K562 (cell line): ENCODE measurements around the gene GAL3ST2. TPM values are rescaled to one million over a fixed set of nuclear protein-coding genes. Genes with fewer than 3 reads are reported as not detected.

Experiments
- COPS2 ChIP-seq: fragments of 450-650 bp; conservative IDR thresholded peaks from 2 replicates; pipeline ENCODE4 v1.6.1; 2016; ENCODE audit warnings: mild to moderate bottlenecking, moderate library complexity
- JUNB ChIP-seq: fragments of 450-650 bp; formaldehyde crosslinking; conservative IDR thresholded peaks from 2 replicates; pipeline ENCODE4 v1.4.0; 2020; ENCODE audit warnings: mild to moderate bottlenecking
- PRDM10 ChIP-seq: fragments of 450-650 bp; IDR thresholded peaks from 2 replicates; pipeline ENCODE4 v1.6.1; 2018; ENCODE audit not compliant: partially characterized antibody
- RNF2 ChIP-seq: sonication (generic); IDR thresholded peaks from 2 replicates; pipeline ENCODE4 v1.6.1; 2016
- SREBF1 ChIP-seq: fragments of 150-350 bp; IDR thresholded peaks from 2 replicates; pipeline ENCODE4 v1.6.1; 2014; ENCODE audit warnings: antibody characterized with exemption, low read depth, low read length, borderline replicate concordance
- THAP12 ChIP-seq: fragments of 250-450 bp; sonication (Bioruptor Pico); IDR thresholded peaks from 2 replicates; pipeline ENCODE4 v1.9.0; 2021; ENCODE audit warnings: mild to moderate bottlenecking, inconsistent platforms
- ZEB2 ChIP-seq: fragments of 450-650 bp; IDR thresholded peaks from 2 replicates; pipeline ENCODE4 v1.6.1; 2016
- ZNF140 ChIP-seq: fragments of 250-450 bp; sonication (Bioruptor Pico); IDR thresholded peaks from 2 replicates; pipeline ENCODE4 v1.8.0; 2021; ENCODE audit warnings: moderate library complexity, mild to moderate bottlenecking, inconsistent platforms
- ZNF212 ChIP-seq: fragments of 450-650 bp; formaldehyde crosslinking; IDR thresholded peaks from 2 replicates; pipeline ENCODE4 v1.4.0; 2020; ENCODE audit warnings: mild to moderate bottlenecking
- ZSCAN32 ChIP-seq: fragments of 450-650 bp; formaldehyde crosslinking; IDR thresholded peaks from 2 replicates; pipeline ENCODE4 v1.4.0; 2020; ENCODE audit warnings: mild to moderate bottlenecking, moderate library complexity
- polyA plus RNA-seq, 8 experiments: library from polyadenylated mRNA; depleted of rRNA in 4 of 8; stranded (reverse) in 5 of 8; unstranded in 3 of 8; fragments of >200 nt; fragmentation: Nextera tagmentation in 2 of 8; fragmentation: Illumina TruSeq in 1 of 8; extraction: Ambion mirVana in 2 of 8; extraction: Trizol in 1 of 8; gene quantifications; 2 replicates each; pipeline versions ENCODE4 v1.2.1 to v1.2.3, GENCODE V29; 2011 to 2014; ENCODE audit warnings: inconsistent platforms in 1 of 8, missing spikeins in 1 of 8
- total RNA-seq, 7 experiments: library from RNA; depleted of rRNA in 6 of 7; stranded (reverse); fragments of >200 nt in 6 of 7; fragmentation: Illumina TruSeq in 2 of 7; extraction: Trizol in 2 of 7; gene quantifications; 2 replicates each; pipeline versions ENCODE4 v1.2.1 to v1.2.3, GENCODE V29; 2011 to 2021; ENCODE audit warnings: low replicate concordance in 1 of 7

The GAL3ST2 gene
- total and polyA plus RNA-seq, 9 of the 15 experiments (the other 6 are each of a cell fraction or from before 2014, with no cell fraction given) = 0.42 TPM; not detected in 8

DNA sequence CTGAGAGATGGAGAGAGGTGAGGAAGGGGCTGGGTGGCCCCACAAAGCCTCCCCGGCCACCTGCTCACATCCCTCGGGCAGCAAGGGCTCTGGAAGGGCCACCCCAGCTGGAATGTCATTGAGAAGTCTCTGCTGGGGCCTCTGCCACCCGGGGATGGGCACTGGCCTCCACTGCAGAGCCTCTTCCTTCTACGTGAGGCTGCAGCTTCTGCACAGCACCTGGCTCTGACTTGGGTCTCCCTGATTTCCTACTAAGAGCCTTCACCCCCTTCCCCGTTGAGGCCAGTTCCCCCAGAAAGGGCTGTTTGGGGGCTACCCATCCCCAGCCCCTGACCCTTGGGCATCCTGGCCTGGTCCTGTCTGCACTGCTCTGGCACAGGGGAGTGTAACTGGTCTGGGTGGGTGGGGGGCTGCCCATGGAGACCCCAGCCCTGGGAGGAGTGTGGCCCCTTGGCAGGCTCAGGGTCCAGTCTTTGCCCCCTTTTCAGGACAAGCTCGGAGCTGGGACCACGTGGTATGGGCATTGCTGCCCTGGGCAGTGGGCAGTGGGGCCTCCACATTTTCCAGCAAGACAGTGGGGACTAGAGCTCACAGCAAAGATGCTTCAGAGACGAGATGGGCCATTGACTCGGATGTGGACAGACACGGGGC lies 76.5 kb downstream of the GAL3ST2 start (continued):
- TF ChIP-seq PRDM10 = no peak
- TF ChIP-seq THAP12 (CRISPR knock-in tag) = no peak
- TF ChIP-seq RNF2 = no peak
- no peak for TF ChIP-seq ZSCAN32 (CRISPR knock-in tag)
- no peak for TF ChIP-seq ZNF212 (CRISPR knock-in tag)
- TF ChIP-seq JUNB (CRISPR knock-in tag) = no peak
- TF ChIP-seq COPS2 = no peak
- no peak for TF ChIP-seq ZEB2
- no peak for TF ChIP-seq ZNF140 (CRISPR knock-in tag)
- no peak for TF ChIP-seq SREBF1

Other genes starting within 250 kb of the GAL3ST2 start
Only the 7 nearest of the 9 such genes appear.
- gene ATG4B, start 139.1 kb upstream of the GAL3ST2 start, total RNA-seq (2014; rRNA removed) = 32.1 and 45.3 TPM in 2 replicates
- 28.9 and 36.3 TPM in 2 replicates for gene ATG4B, start 139.1 kb upstream of the GAL3ST2 start, total RNA-seq (2014; rRNA removed; fragmentation: Illumina TruSeq; extraction: Trizol)
- 28.5 and 35.6 TPM in 2 replicates for gene ATG4B, start 139.1 kb upstream of the GAL3ST2 start, total RNA-seq (2015; rRNA removed; fragmentation: Illumina TruSeq; extraction: Trizol)
- 51.7 and 54.9 TPM in 2 replicates for gene ATG4B, start 139.1 kb upstream of the GAL3ST2 start, total RNA-seq (2021)
- gene ATG4B, start 139.1 kb upstream of the GAL3ST2 start, polyA plus RNA-seq (2011; rRNA removed) = 58.8 and 75.1 TPM in 2 replicates
- 49.6 and 55.9 TPM in 2 replicates for gene ATG4B, start 139.1 kb upstream of the GAL3ST2 start, polyA plus RNA-seq (2014; fragmentation: Illumina TruSeq; extraction: Trizol)
- 10 to 100 TPM in 1 of 2 experiments, 1 to 10 TPM in 1; 5.9 to 13.2 TPM for gene ATG4B, start 139.1 kb upstream of the GAL3ST2 start, polyA plus RNA-seq (2014; fragmentation: Nextera tagmentation; extraction: Ambion mirVana)
- 47.1 and 58.1 TPM in 2 replicates for gene ATG4B, start 139.1 kb upstream of the GAL3ST2 start, polyA plus RNA-seq (2014; rRNA removed)
- gene DTYMK, start 90.0 kb upstream of the GAL3ST2 start, total RNA-seq (2014; rRNA removed) = 78.1 and 81.1 TPM in 2 replicates
- gene DTYMK, start 90.0 kb upstream of the GAL3ST2 start, total RNA-seq (2014; rRNA removed; fragmentation: Illumina TruSeq; extraction: Trizol) = 26.5 and 31.9 TPM in 2 replicates
- 47.9 and 55.3 TPM in 2 replicates for gene DTYMK, start 90.0 kb upstream of the GAL3ST2 start, total RNA-seq (2015; rRNA removed; fragmentation: Illumina TruSeq; extraction: Trizol)
- gene DTYMK, start 90.0 kb upstream of the GAL3ST2 start, total RNA-seq (2021) = 83.3 and 85.0 TPM in 2 replicates
- gene DTYMK, start 90.0 kb upstream of the GAL3ST2 start, polyA plus RNA-seq (2011; rRNA removed) = 51.2 and 51.8 TPM in 2 replicates
- gene DTYMK, start 90.0 kb upstream of the GAL3ST2 start, polyA plus RNA-seq (2014; fragmentation: Illumina TruSeq; extraction: Trizol) = 43.4 and 50.3 TPM in 2 replicates
- gene DTYMK, start 90.0 kb upstream of the GAL3ST2 start, polyA plus RNA-seq (2014; fragmentation: Nextera tagmentation; extraction: Ambion mirVana) = 10 to 100 TPM in 1 of 2 experiments, 1 to 10 TPM in 1; 8.2 to 20.4 TPM
- 68.7 and 79.5 TPM in 2 replicates for gene DTYMK, start 90.0 kb upstream of the GAL3ST2 start, polyA plus RNA-seq (2014; rRNA removed)
- 28.7 and 30.5 TPM in 2 replicates for gene ING5, start 74.8 kb upstream of the GAL3ST2 start, total RNA-seq (2014; rRNA removed)
- 23.2 and 27.9 TPM in 2 replicates for gene ING5, start 74.8 kb upstream of the GAL3ST2 start, total RNA-seq (2014; rRNA removed; fragmentation: Illumina TruSeq; extraction: Trizol)
- gene ING5, start 74.8 kb upstream of the GAL3ST2 start, total RNA-seq (2015; rRNA removed; fragmentation: Illumina TruSeq; extraction: Trizol) = 26.9 and 28.4 TPM in 2 replicates
- 25.1 and 27.5 TPM in 2 replicates for gene ING5, start 74.8 kb upstream of the GAL3ST2 start, total RNA-seq (2021)
- 32.0 and 37.2 TPM in 2 replicates for gene ING5, start 74.8 kb upstream of the GAL3ST2 start, polyA plus RNA-seq (2011; rRNA removed)
- 21.9 and 23.2 TPM in 2 replicates for gene ING5, start 74.8 kb upstream of the GAL3ST2 start, polyA plus RNA-seq (2014; fragmentation: Illumina TruSeq; extraction: Trizol)
- 10 to 100 TPM; 10.4 to 13.2 TPM for gene ING5, start 74.8 kb upstream of the GAL3ST2 start, polyA plus RNA-seq (2014; fragmentation: Nextera tagmentation; extraction: Ambion mirVana)
- gene ING5, start 74.8 kb upstream of the GAL3ST2 start, polyA plus RNA-seq (2014; rRNA removed) = 53.3 and 73.4 TPM in 2 replicates
- gene D2HGDH, start 42.2 kb upstream of the GAL3ST2 start, total RNA-seq (2014; rRNA removed) = 22.4 and 23.3 TPM in 2 replicates
- gene D2HGDH, start 42.2 kb upstream of the GAL3ST2 start, total RNA-seq (2014; rRNA removed; fragmentation: Illumina TruSeq; extraction: Trizol) = 1.7 and 4.4 TPM in 2 replicates
- 10.3 and 10.9 TPM in 2 replicates for gene D2HGDH, start 42.2 kb upstream of the GAL3ST2 start, total RNA-seq (2015; rRNA removed; fragmentation: Illumina TruSeq; extraction: Trizol)
- 26.0 and 30.8 TPM in 2 replicates for gene D2HGDH, start 42.2 kb upstream of the GAL3ST2 start, total RNA-seq (2021)
- 15.2 and 25.7 TPM in 2 replicates for gene D2HGDH, start 42.2 kb upstream of the GAL3ST2 start, polyA plus RNA-seq (2011; rRNA removed)
- 5.1 and 10.1 TPM in 2 replicates for gene D2HGDH, start 42.2 kb upstream of the GAL3ST2 start, polyA plus RNA-seq (2014; fragmentation: Illumina TruSeq; extraction: Trizol)
- under 1 TPM; 0.39 to 0.52 TPM for gene D2HGDH, start 42.2 kb upstream of the GAL3ST2 start, polyA plus RNA-seq (2014; fragmentation: Nextera tagmentation; extraction: Ambion mirVana)
- gene D2HGDH, start 42.2 kb upstream of the GAL3ST2 start, polyA plus RNA-seq (2014; rRNA removed) = 26.5 and 29.0 TPM in 2 replicates
- not detected in 2 replicates for gene NEU4, start 32.4 kb downstream of the GAL3ST2 start, total RNA-seq (2014; rRNA removed)
- not detected in 2 replicates for gene NEU4, start 32.4 kb downstream of the GAL3ST2 start, total RNA-seq (2014; rRNA removed; fragmentation: Illumina TruSeq; extraction: Trizol)
- not detected in 2 replicates for gene NEU4, start 32.4 kb downstream of the GAL3ST2 start, total RNA-seq (2015; rRNA removed; fragmentation: Illumina TruSeq; extraction: Trizol)
- 0.38 and 0.40 TPM in 2 replicates for gene NEU4, start 32.4 kb downstream of the GAL3ST2 start, total RNA-seq (2021)
- 0.12 TPM in 1 of 2 replicates, not detected in the other for gene NEU4, start 32.4 kb downstream of the GAL3ST2 start, polyA plus RNA-seq (2011; rRNA removed)
- not detected in 2 replicates for gene NEU4, start 32.4 kb downstream of the GAL3ST2 start, polyA plus RNA-seq (2014; fragmentation: Illumina TruSeq; extraction: Trizol)
- not detected for gene NEU4, start 32.4 kb downstream of the GAL3ST2 start, polyA plus RNA-seq (2014; fragmentation: Nextera tagmentation; extraction: Ambion mirVana)
- 0.01 TPM in 1 of 2 replicates, not detected in the other for gene NEU4, start 32.4 kb downstream of the GAL3ST2 start, polyA plus RNA-seq (2014; rRNA removed)
- gene PDCD1, start 82.1 kb downstream of the GAL3ST2 start, total RNA-seq (2014; rRNA removed) = 1.3 and 2.0 TPM in 2 replicates
- 0.15 TPM in 1 of 2 replicates, not detected in the other for gene PDCD1, start 82.1 kb downstream of the GAL3ST2 start, total RNA-seq (2014; rRNA removed; fragmentation: Illumina TruSeq; extraction: Trizol)
- gene PDCD1, start 82.1 kb downstream of the GAL3ST2 start, total RNA-seq (2015; rRNA removed; fragmentation: Illumina TruSeq; extraction: Trizol) = 0.25 and 0.53 TPM in 2 replicates
- gene PDCD1, start 82.1 kb downstream of the GAL3ST2 start, total RNA-seq (2021) = 0.87 and 1.0 TPM in 2 replicates
- 2.3 and 2.5 TPM in 2 replicates for gene PDCD1, start 82.1 kb downstream of the GAL3ST2 start, polyA plus RNA-seq (2011; rRNA removed)
- gene PDCD1, start 82.1 kb downstream of the GAL3ST2 start, polyA plus RNA-seq (2014; fragmentation: Illumina TruSeq; extraction: Trizol) = 0.28 and 0.90 TPM in 2 replicates
- not detected for gene PDCD1, start 82.1 kb downstream of the GAL3ST2 start, polyA plus RNA-seq (2014; fragmentation: Nextera tagmentation; extraction: Ambion mirVana)
- gene PDCD1, start 82.1 kb downstream of the GAL3ST2 start, polyA plus RNA-seq (2014; rRNA removed) = 1.1 TPM in 2 replicates
- gene RTP5, start 92.9 kb downstream of the GAL3ST2 start, total RNA-seq (2014; rRNA removed) = not detected in 2 replicates
- not detected in 2 replicates for gene RTP5, start 92.9 kb downstream of the GAL3ST2 start, total RNA-seq (2014; rRNA removed; fragmentation: Illumina TruSeq; extraction: Trizol)
- gene RTP5, start 92.9 kb downstream of the GAL3ST2 start, total RNA-seq (2015; rRNA removed; fragmentation: Illumina TruSeq; extraction: Trizol) = not detected in 2 replicates
- not detected in 2 replicates for gene RTP5, start 92.9 kb downstream of the GAL3ST2 start, total RNA-seq (2021)
- not detected in 2 replicates for gene RTP5, start 92.9 kb downstream of the GAL3ST2 start, polyA plus RNA-seq (2011; rRNA removed)
- gene RTP5, start 92.9 kb downstream of the GAL3ST2 start, polyA plus RNA-seq (2014; fragmentation: Illumina TruSeq; extraction: Trizol) = not detected in 2 replicates
- not detected for gene RTP5, start 92.9 kb downstream of the GAL3ST2 start, polyA plus RNA-seq (2014; fragmentation: Nextera tagmentation; extraction: Ambion mirVana)
- gene RTP5, start 92.9 kb downstream of the GAL3ST2 start, polyA plus RNA-seq (2014; rRNA removed) = not detected in 2 replicates